Measurements from ENCODE around the gene ABCC2. TPM values are rescaled to one million over a fixed set of nuclear protein-coding genes. Genes with fewer than 3 reads are reported as not detected.

ABCC2 gene
- total RNA-seq, 1 donor from 2014 or later: 0.04 TPM

DNA sequence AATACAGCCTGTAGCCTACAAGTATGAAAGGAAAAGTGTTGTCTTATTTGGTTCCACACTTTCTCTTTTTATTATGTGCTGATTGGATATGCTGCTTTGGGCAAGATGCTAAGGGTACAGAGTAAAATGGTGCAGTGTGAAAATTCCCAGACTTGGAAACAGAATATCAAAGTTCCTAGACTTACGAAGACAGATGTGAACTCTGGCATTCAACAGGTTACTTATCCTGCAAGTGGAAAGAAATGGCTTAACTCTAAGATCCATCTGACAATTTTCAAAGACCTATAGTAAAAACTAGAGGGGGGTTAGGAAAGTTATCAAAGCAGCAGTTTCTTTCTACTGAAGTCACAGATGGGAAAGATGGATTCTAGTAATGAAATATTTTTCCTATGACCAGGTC, 26.3 kb upstream of the ABCC2 start:
- H3K36me3 ChIP-seq (ENCODE audit: control insufficient read depth, insufficient read depth, low read length): no peaks in the 10 kb centered on the region
- no peak for DNase-seq (ENCODE audit: low read depth)
- TF ChIP-seq, protein P1, sequence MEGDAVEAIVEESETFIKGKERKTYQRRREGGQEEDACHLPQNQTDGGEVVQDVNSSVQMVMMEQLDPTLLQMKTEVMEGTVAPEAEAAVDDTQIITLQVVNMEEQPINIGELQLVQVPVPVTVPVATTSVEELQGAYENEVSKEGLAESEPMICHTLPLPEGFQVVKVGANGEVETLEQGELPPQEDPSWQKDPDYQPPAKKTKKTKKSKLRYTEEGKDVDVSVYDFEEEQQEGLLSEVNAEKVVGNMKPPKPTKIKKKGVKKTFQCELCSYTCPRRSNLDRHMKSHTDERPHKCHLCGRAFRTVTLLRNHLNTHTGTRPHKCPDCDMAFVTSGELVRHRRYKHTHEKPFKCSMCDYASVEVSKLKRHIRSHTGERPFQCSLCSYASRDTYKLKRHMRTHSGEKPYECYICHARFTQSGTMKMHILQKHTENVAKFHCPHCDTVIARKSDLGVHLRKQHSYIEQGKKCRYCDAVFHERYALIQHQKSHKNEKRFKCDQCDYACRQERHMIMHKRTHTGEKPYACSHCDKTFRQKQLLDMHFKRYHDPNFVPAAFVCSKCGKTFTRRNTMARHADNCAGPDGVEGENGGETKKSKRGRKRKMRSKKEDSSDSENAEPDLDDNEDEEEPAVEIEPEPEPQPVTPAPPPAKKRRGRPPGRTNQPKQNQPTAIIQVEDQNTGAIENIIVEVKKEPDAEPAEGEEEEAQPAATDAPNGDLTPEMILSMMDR (IDR thresholded peaks at IDR 0.05; ENCODE audit: insufficient read depth, low read length, poor library complexity, severe bottlenecking): no peak
- H3K27me3 ChIP-seq (ENCODE audit: control insufficient read depth, insufficient read depth, low read length): no peaks in the 10 kb centered on the region
- no peak overlapping the region for H3K4me3 ChIP-seq (ENCODE audit: low read depth, low read length)

DNA sequence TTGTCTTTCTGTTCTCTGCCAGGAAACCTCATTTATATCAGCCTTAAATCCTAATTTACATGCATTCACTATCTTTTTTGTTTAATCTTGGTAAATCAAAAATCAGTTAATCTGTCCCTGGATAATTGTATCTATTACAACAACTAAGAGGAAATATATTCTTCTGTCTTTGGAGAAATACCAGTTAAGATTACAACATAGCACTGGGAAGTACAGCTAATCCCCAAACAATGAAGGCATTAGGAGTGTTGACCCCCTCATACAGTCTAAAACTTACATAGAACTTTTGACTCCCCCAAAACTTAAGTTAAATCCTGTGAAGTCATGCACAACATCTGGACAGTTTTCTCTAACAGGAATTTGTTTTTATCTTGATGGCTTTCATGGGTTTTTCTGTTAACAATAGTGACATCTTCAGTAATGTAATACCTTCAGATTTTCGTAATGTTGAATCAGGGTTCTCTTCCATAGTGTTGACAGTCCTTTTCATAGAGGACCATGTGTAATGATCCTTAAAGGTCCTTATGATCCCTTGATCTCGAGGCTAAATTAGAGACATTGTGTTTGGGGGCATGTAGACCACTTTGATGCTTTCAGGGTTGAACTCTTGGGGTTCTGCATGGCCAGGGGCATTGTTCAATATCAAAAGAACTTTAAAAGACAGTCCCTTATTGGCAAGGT, 24.1 kb upstream of the ABCC2 start:
- Histone ChIP-seq H3K4me3 (ENCODE audit: low read depth, low read length) (no peak overlapping the region), H3K27me3 (ENCODE audit: control insufficient read depth, insufficient read depth, low read length) (no peaks in the 10 kb centered on the region), H3K36me3 (ENCODE audit: control insufficient read depth, insufficient read depth, low read length) (no peaks in the 10 kb centered on the region)
- TF ChIP-seq, protein P1 (IDR thresholded peaks at IDR 0.05; ENCODE audit: insufficient read depth, low read length, poor library complexity, severe bottlenecking): no peak
- no peak for DNase-seq (ENCODE audit: low read depth)

DNA sequence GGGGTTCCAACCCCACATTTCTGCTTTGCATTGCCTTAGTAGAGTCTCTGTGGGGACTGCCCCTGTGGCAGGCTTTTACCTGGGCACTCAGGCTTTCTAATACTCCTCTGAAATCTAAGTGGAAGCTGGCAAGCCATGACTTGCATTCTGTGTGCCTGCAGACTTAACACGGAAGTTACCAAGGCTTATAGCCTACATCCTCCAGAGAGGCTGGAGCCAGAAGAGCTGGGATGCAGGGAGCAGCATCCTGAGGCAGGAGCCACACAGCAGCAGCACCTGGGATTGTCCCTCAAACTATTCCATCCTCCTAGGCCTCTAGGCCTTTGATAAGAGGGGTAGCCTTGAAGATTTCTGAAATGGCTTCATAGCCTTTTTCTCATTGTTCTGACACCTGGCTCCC, 22.1 kb upstream of the ABCC2 start:
- TF ChIP-seq, protein P1 (IDR thresholded peaks at IDR 0.05; ENCODE audit: insufficient read depth, low read length, poor library complexity, severe bottlenecking): no peak
- no peak overlapping the region for H3K4me3 ChIP-seq (ENCODE audit: low read depth, low read length)
- no peaks in the 10 kb centered on the region for H3K36me3 ChIP-seq (ENCODE audit: control insufficient read depth, insufficient read depth, low read length)
- H3K27me3 ChIP-seq (ENCODE audit: control insufficient read depth, insufficient read depth, low read length): no peaks in the 10 kb centered on the region
- DNase-seq (ENCODE audit: low read depth): no peak

DNA sequence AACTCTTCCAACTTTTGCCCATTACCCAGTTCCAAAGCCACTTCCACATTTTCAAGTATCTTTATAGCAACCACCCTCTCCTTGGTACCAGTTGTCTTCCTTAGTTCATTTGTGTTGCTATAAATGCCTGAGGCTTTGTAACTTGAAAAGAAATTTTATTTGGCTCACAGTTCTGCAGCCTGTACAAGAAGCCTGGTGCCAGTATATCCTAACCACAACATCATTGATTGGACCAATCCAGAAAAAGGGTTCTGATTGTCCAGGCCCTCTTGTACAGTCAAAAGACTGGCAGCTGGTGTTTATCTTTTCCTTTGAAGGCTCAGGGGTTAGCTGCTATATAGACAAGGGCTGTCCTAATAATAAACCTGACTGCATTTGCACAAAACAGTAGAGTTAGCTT, 21.1 kb upstream of the ABCC2 start:
- H3K4me3 ChIP-seq (ENCODE audit: low read depth, low read length): no peak overlapping the region
- TF ChIP-seq, protein P1 (IDR thresholded peaks at IDR 0.05; ENCODE audit: insufficient read depth, low read length, poor library complexity, severe bottlenecking): no peak
- no peaks in the 10 kb centered on the region for H3K36me3 ChIP-seq (ENCODE audit: control insufficient read depth, insufficient read depth, low read length)
- no peaks in the 10 kb centered on the region for H3K27me3 ChIP-seq (ENCODE audit: control insufficient read depth, insufficient read depth, low read length)
- no peak for DNase-seq (ENCODE audit: low read depth)

DNA sequence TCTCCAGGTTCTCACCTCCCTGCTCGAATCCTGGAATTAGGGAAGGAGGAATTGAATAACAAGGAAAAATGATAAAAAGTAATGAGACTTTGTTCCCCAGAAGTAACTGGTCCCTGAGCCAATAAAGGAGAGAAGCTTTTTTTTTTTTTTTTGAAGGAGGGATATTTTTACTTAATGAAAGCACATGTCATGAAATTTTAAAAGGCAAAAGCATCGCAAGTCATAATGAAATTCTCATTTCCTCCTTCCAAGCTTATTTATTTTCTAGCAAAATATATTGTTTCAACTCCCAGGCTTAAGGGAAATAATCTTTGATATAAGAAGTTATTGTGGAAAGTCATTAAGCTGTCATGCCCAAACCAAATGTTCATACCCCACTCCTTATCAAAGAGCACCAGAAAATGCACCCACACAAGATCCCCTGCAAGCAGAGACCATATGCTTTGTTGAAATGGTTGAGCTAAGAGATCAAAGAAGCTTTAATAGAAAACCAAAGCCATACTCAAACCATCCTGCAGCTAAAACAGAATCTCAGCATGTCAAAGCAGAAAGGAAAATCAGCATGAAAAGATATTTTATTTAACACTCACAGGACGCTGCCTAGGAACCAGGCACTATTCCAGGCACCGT, 16.7 kb upstream of the ABCC2 start:
- H3K36me3 ChIP-seq (ENCODE audit: control insufficient read depth, insufficient read depth, low read length): no peaks in the 10 kb centered on the region
- H3K27me3 ChIP-seq (ENCODE audit: control insufficient read depth, insufficient read depth, low read length): no peaks in the 10 kb centered on the region
- no peak overlapping the region for H3K4me3 ChIP-seq (ENCODE audit: low read depth, low read length)
- DNase-seq (ENCODE audit: low read depth): no peak
- TF ChIP-seq, protein P1 (IDR thresholded peaks at IDR 0.05; ENCODE audit: insufficient read depth, low read length, poor library complexity, severe bottlenecking): no peak

DNA sequence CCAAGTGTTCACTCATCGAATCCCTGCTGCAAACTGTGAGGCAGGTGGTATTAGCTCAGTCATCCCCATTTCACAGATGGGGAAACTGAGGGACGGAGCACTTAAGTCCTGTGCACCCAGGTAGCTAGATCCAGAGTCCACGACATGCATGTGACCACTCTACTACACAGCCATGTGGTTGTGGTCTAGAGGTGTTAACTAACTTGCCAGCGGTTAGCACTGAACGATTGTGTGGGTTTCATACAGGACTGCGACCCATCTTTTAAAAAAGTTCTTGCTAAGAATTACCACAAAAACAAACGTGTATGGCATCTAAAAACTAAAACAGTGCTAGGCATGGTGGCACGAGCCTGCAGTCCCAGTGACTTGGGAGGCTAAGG, 16.1 kb upstream of the ABCC2 start:
- no peak for DNase-seq (ENCODE audit: low read depth)
- Histone ChIP-seq H3K4me3 (ENCODE audit: low read depth, low read length) (no peak overlapping the region), H3K27me3 (ENCODE audit: control insufficient read depth, insufficient read depth, low read length) (no peaks in the 10 kb centered on the region), H3K36me3 (ENCODE audit: control insufficient read depth, insufficient read depth, low read length) (no peaks in the 10 kb centered on the region)
- TF ChIP-seq, protein P1 (IDR thresholded peaks at IDR 0.05; ENCODE audit: insufficient read depth, low read length, poor library complexity, severe bottlenecking): no peak
